ENCODE measurements around the gene PNRC1. TPM values are rescaled to one million over a fixed set of nuclear protein-coding genes. Genes with fewer than 3 reads are reported as not detected.
"Not testable (repeated sequence)": the region's sequence is repeated elsewhere in the genome, so short reads cannot be mapped to it uniquely, and the experiment has no call there.

Gene PNRC1
- total RNA-seq: 100 to 1,000 TPM; 221 to 290 (median 230) TPM

GRCh38 chr6:89080281-89081128, at the start of gene PNRC1:
Gene PNRC1, plus strand, starts transcription at chr6:89080751. Its CDS starts 144 bp downstream, at chr6:89080895.
- no peaks in the 10 kb centered on the region for H3K36me3 ChIP-seq
- peaks cover 0 to 3% of the 10 kb centered on the region in 2 donors for H3K4me1 ChIP-seq
- H3K27ac ChIP-seq: peak within 1 kb of the TSS; percentile 96 to 100
- H3K4me3 ChIP-seq: peak within 1 kb of the TSS; percentile 74 to 100 (median 96)
- TF ChIP-seq POLR2AphosphoS5 (IDR thresholded peaks at IDR 0.05) (peak; percentile 99 to 100 (median 99)), POLR2A (IDR thresholded peaks at IDR 0.05) (peak; percentile 99)
- TF ChIP-seq, protein P1, sequence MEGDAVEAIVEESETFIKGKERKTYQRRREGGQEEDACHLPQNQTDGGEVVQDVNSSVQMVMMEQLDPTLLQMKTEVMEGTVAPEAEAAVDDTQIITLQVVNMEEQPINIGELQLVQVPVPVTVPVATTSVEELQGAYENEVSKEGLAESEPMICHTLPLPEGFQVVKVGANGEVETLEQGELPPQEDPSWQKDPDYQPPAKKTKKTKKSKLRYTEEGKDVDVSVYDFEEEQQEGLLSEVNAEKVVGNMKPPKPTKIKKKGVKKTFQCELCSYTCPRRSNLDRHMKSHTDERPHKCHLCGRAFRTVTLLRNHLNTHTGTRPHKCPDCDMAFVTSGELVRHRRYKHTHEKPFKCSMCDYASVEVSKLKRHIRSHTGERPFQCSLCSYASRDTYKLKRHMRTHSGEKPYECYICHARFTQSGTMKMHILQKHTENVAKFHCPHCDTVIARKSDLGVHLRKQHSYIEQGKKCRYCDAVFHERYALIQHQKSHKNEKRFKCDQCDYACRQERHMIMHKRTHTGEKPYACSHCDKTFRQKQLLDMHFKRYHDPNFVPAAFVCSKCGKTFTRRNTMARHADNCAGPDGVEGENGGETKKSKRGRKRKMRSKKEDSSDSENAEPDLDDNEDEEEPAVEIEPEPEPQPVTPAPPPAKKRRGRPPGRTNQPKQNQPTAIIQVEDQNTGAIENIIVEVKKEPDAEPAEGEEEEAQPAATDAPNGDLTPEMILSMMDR (IDR thresholded peaks at IDR 0.05): no peak
- intact Hi-C loops (cut with DNase I; ENCODE audit: low total_unique reads): loop anchor here (10.0 kb wide), 1 partner anchor 46 kb away; no protein-coding TSS in a partner anchor
- DNase-seq (ENCODE audit: low spot score in 2 of 2): peak; percentile 100
- H3K27me3 ChIP-seq: no peaks in the 10 kb centered on the region
- no peaks in the 10 kb centered on the region for H3K9me3 ChIP-seq

GRCh38 chr6:89032599-89032998, 48.0 kb upstream of the PNRC1 start:
- DNase-seq (ENCODE audit: low spot score in 2 of 2): no peak
- Histone ChIP-seq H3K36me3 (no peaks in the 10 kb centered on the region), H3K27ac (peak overlapping the region in 1 of 2 donors; percentile 16), H3K9me3 (peaks cover 0 to 3% of the 10 kb centered on the region in 2 donors), H3K27me3 (no peaks in the 10 kb centered on the region), H3K4me1 (peaks cover 0 to 5% of the 10 kb centered on the region in 2 donors), H3K4me3 (no peak overlapping the region)
- TF ChIP-seq, protein P1 (IDR thresholded peaks at IDR 0.05): no peak
- TF ChIP-seq POLR2AphosphoS5 (IDR thresholded peaks at IDR 0.05) (no peak), POLR2A (IDR thresholded peaks at IDR 0.05) (no peak)
- intact Hi-C loops (cut with DNase I; ENCODE audit: low total_unique reads): loop anchor here (10.0 kb wide), 1 partner anchor 52 kb away; the partner anchor contains the start of gene PNRC1

DNA sequence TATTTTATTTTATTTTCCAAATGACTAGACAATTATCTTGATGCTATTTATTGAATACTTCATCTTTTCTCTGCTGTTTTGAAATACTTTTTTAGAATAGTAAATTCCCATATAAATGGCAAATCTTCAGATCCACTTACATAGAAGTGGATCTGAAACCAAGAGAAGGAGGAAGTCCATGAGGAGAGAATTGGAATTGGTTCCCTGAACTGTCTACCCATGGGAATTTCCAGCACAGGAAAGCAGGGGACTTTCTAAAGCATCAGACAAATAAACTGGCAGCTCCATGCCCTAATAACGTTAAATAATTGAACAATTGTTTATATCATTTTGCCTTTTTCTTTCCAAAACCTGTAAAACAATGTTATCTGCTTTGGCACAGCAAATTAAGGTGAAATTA, 47.1 kb upstream of the PNRC1 start:
- Histone ChIP-seq H3K27ac (peak overlapping the region; percentile 93 to 97), H3K27me3 (no peaks in the 10 kb centered on the region), H3K36me3 (no peaks in the 10 kb centered on the region), H3K9me3 (peaks cover 0 to 11% of the 10 kb centered on the region in 2 donors), H3K4me1 (peaks cover 0 to 5% of the 10 kb centered on the region in 2 donors), H3K4me3 (no peak overlapping the region)
- no peak for TF ChIP-seq POLR2A (IDR thresholded peaks at IDR 0.05)
- no peak for TF ChIP-seq POLR2AphosphoS5 (IDR thresholded peaks at IDR 0.05)
- TF ChIP-seq, protein P1 (IDR thresholded peaks at IDR 0.05): no peak
- DNase-seq (ENCODE audit: low spot score in 2 of 2): no peak
- intact Hi-C loops (cut with DNase I; ENCODE audit: low total_unique reads): loop anchor here (10.0 kb wide), 1 partner anchor 51 kb away; the partner anchor contains the start of gene PNRC1

DNA sequence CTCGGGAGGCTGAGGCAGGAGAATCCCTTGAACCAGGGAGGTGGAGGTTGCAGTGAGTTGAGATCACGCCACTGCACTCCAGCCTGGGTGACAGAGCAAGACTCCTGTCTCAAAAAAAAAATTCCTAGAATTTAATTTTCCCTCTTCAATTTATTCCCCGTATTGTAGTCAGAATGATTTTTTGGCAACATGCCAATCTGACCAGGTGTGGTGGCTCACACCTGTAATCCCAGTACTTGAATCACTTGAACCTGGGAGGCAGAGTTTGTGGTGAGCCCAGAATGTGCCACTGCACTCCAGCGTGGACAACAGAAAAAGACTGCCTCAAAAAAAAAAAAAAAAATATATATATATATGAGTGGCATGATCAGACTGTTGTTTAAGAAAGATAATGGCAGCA, 46.4 kb upstream of the PNRC1 start:
- peak overlapping the region; percentile 93 to 97 for H3K27ac ChIP-seq

GRCh38 chr6:89034586-89035251, 45.8 kb upstream of the PNRC1 start:
- Histone ChIP-seq H3K4me3 (peak overlapping the region in 2 of 3 donors; percentile 11 to 54), H3K4me1 (peaks cover 0 to 5% of the 10 kb centered on the region in 2 donors), H3K27me3 (no peaks in the 10 kb centered on the region), H3K27ac (peak overlapping the region; percentile 93 to 97), H3K9me3 (peaks cover 0 to 13% of the 10 kb centered on the region in 2 donors), H3K36me3 (no peaks in the 10 kb centered on the region)
- peak in 1 of 2 donors; percentile 68 for DNase-seq (ENCODE audit: low spot score in 2 of 2)
- TF ChIP-seq, protein P1 (IDR thresholded peaks at IDR 0.05): peak in 1 of 3 donors; percentile 12
- TF ChIP-seq POLR2AphosphoS5 (IDR thresholded peaks at IDR 0.05) (peak in 2 of 3 donors; percentile 32 to 56), POLR2A (IDR thresholded peaks at IDR 0.05) (no peak)
- intact Hi-C loops (cut with DNase I; ENCODE audit: low total_unique reads): loop anchor here (10.0 kb wide), 1 partner anchor 50 kb away; the partner anchor contains the start of gene PNRC1

More for the DNA sequence above, 46.4 kb upstream of the PNRC1 start:
- not testable (repeated sequence) for H3K4me1 ChIP-seq; DNase-seq (ENCODE audit: low spot score in 2 of 2); H3K4me3 ChIP-seq; H3K27me3 ChIP-seq; H3K36me3 ChIP-seq
- peaks cover 0 to 13% of the 10 kb centered on the region in 2 donors for H3K9me3 ChIP-seq
- intact Hi-C loops (cut with DNase I; ENCODE audit: low total_unique reads): loop anchor here (10.0 kb wide), 1 partner anchor 51 kb away; the partner anchor contains the start of gene PNRC1

Data from breast epithelium (tissue), 4 donors.